K562 (cell line): Measurements from ENCODE around the gene FOSL2. TPM values are rescaled to one million over a fixed set of nuclear protein-coding genes. Genes with fewer than 3 reads are reported as not detected.

Source experiments
- BCLAF1 ChIP-seq, 2 experiments: fragments of 450-650 bp in 1 of 2; IDR thresholded peaks; 2 replicates each; pipeline ENCODE4 v1.6.1; 2011 to 2017; ENCODE audit warnings: low read depth in 2 of 2, antibody characterized with exemption in 1 of 2, borderline replicate concordance in 1 of 2, low read length in 1 of 2, mild to moderate bottlenecking in 1 of 2, mixed read lengths in 1 of 2; ENCODE audit not compliant: control insufficient read depth in 1 of 2
- BDP1 ChIP-seq: IDR thresholded peaks from 3 replicates; pipeline ENCODE4 v1.6.1; 2011; ENCODE audit not compliant: insufficient read length, insufficient read depth
- BRD9 ChIP-seq: fragments of 450-650 bp; IDR thresholded peaks from 2 replicates; pipeline ENCODE4 v1.6.1; 2018; ENCODE audit warnings: low read depth; ENCODE audit not compliant: partially characterized antibody
- E2F5 ChIP-seq: sonication (generic); formaldehyde crosslinking; IDR thresholded peaks from 2 replicates; pipeline ENCODE4 v1.8.0; 2022; ENCODE audit warnings: mild to moderate bottlenecking, missing genetic modification reagents
- ELK3 ChIP-seq: fragments of 450-650 bp; formaldehyde crosslinking; IDR thresholded peaks from 2 replicates; pipeline ENCODE4 v1.4.0; 2020; ENCODE audit warnings: mild to moderate bottlenecking
- FOXK1 ChIP-seq: sonication (generic); formaldehyde crosslinking; IDR thresholded peaks from 2 replicates; pipeline ENCODE4 v1.8.0; 2022; ENCODE audit warnings: missing genetic modification reagents, mild to moderate bottlenecking, borderline replicate concordance
- HBP1 ChIP-seq: fragments of 450-650 bp; formaldehyde crosslinking; IDR thresholded peaks from 2 replicates; pipeline ENCODE4 v1.4.0; 2022; ENCODE audit warnings: missing genetic modification characterization
- HDAC8 ChIP-seq: fragments of 450-650 bp; IDR thresholded peaks from 2 replicates; pipeline ENCODE4 v1.6.1; 2016; ENCODE audit warnings: mild to moderate bottlenecking, missing genetic modification characterization, moderate library complexity, missing compliant biosample characterization
- HDGF ChIP-seq: fragments of 450-650 bp; IDR thresholded peaks from 2 replicates; pipeline ENCODE4 v1.6.1; 2016
- HNRNPK ChIP-seq: fragments of 200-400 bp; formaldehyde crosslinking; IDR thresholded peaks from one replicate; pipeline ENCODE4 v1.6.1; 2018; ENCODE audit warnings: mild to moderate bottlenecking, low read depth, low read length; ENCODE audit not compliant: poor library complexity, severe bottlenecking
- KDM1A ChIP-seq, 2 experiments: fragments of 450-650 bp; IDR thresholded peaks; 2 replicates each; pipeline ENCODE4 v1.6.1; 2016; ENCODE audit warnings: mild to moderate bottlenecking in 2 of 2
- KLF1 ChIP-seq: fragments of 450-650 bp; IDR thresholded peaks from 2 replicates; pipeline ENCODE4 v1.6.1; 2016; ENCODE audit warnings: missing genetic modification characterization, missing compliant biosample characterization
- NFE2L1 ChIP-seq: fragments of 450-650 bp; IDR thresholded peaks from 2 replicates; pipeline ENCODE4 v1.6.1; 2016; ENCODE audit warnings: missing genetic modification characterization, low read depth, mild to moderate bottlenecking, missing compliant biosample characterization, moderate library complexity, borderline replicate concordance
- PCBP1 ChIP-seq: fragments of 200-400 bp; formaldehyde crosslinking; IDR thresholded peaks from 2 replicates; pipeline ENCODE4 v1.6.1; 2018; ENCODE audit warnings: mild to moderate bottlenecking, low read depth, low read length; ENCODE audit not compliant: poor library complexity, severe bottlenecking
- RNF2 ChIP-seq: sonication (generic); IDR thresholded peaks from 2 replicates; pipeline ENCODE4 v1.6.1; 2016
- SRSF7 ChIP-seq: fragments of 200-400 bp; formaldehyde crosslinking; optimal IDR thresholded peaks from 2 replicates; pipeline ENCODE3; 2017; ENCODE audit warnings: mild to moderate bottlenecking, low read depth, low read length
- TGIF2 ChIP-seq: sonication (generic); formaldehyde crosslinking; IDR thresholded peaks from 2 replicates; pipeline ENCODE4 v1.8.1; 2022; ENCODE audit warnings: mild to moderate bottlenecking, missing genetic modification reagents, moderate library complexity
- ZC3H11A ChIP-seq: IDR thresholded peaks from 2 replicates; pipeline ENCODE4 v1.6.1; 2012; ENCODE audit warnings: low read depth, low read length, improper control_type of control experiment
- ZNF146 ChIP-seq: IDR thresholded peaks from one replicate; pipeline ENCODE4 v1.6.1; 2018; ENCODE audit warnings: missing compliant biosample characterization; ENCODE audit not compliant: unreplicated experiment
- ZNF184 ChIP-seq: sonication (generic); formaldehyde crosslinking; IDR thresholded peaks from 2 replicates; pipeline ENCODE4 v1.5.0; 2020; ENCODE audit warnings: missing genetic modification reagents
- ZNF217 ChIP-seq: sonication (generic); formaldehyde crosslinking; IDR thresholded peaks from 2 replicates; pipeline ENCODE4 v1.8.0; 2022; ENCODE audit warnings: mild to moderate bottlenecking, missing genetic modification reagents
- ZNF445 ChIP-seq: fragments of 250-450 bp; sonication (Bioruptor Pico); IDR thresholded peaks from 2 replicates; pipeline ENCODE4 v1.4.0; 2020; ENCODE audit warnings: low read depth, mild to moderate bottlenecking, moderate library complexity
- ZNF696 ChIP-seq: fragments of 250-450 bp; sonication (Bioruptor Pico); conservative IDR thresholded peaks from 2 replicates; pipeline ENCODE4 v1.4.0; 2020; ENCODE audit warnings: mild to moderate bottlenecking, moderate library complexity
- polyA plus RNA-seq, 8 experiments: library from polyadenylated mRNA; depleted of rRNA in 4 of 8; stranded (reverse) in 5 of 8; unstranded in 3 of 8; fragments of >200 nt; fragmentation: Nextera tagmentation in 2 of 8; fragmentation: Illumina TruSeq in 1 of 8; extraction: Ambion mirVana in 2 of 8; extraction: Trizol in 1 of 8; gene quantifications; 2 replicates each; pipeline versions ENCODE4 v1.2.1 to v1.2.3, GENCODE V29; 2011 to 2014; ENCODE audit warnings: inconsistent platforms in 1 of 8, missing spikeins in 1 of 8
- total RNA-seq, 7 experiments: library from RNA; depleted of rRNA in 6 of 7; stranded (reverse); fragments of >200 nt in 6 of 7; fragmentation: Illumina TruSeq in 2 of 7; extraction: Trizol in 2 of 7; gene quantifications; 2 replicates each; pipeline versions ENCODE4 v1.2.1 to v1.2.3, GENCODE V29; 2011 to 2021; ENCODE audit warnings: low replicate concordance in 1 of 7

The FOSL2 gene
- total and polyA plus RNA-seq, 9 of the 15 experiments (the other 6 are each of a cell fraction or from before 2014, with no cell fraction given) = 0.04 to 2.9 (median 0.80) TPM

- TF ChIP-seq ZNF184 (CRISPR knock-in tag) (no peak), FOXK1 (CRISPR knock-in tag) (no peak), E2F5 (CRISPR knock-in tag) (no peak), ZNF146 (CRISPR knock-in tag) (no peak), BCLAF1 (IDR thresholded peaks at IDR 0.05; ENCODE audit: borderline replicate concordance in 1 of 2, control insufficient read depth in 1 of 2, low read depth in 2 of 2, low read length in 1 of 2) (no peak), ZC3H11A (no peak), BRD9 (no peak), ZNF696 (CRISPR knock-in tag) (no peak), ZNF217 (CRISPR knock-in tag) (no peak), BDP1 (no peak), SRSF7 (no peak), NFE2L1 (tag) (no peak), HBP1 (CRISPR knock-in tag) (no peak), KDM1A (IDR thresholded peaks at IDR 0.05) (peak; percentile 92 to 95), ZNF445 (CRISPR knock-in tag) (no peak), PCBP1 (no peak), HDAC8 (tag) (no peak), KLF1 (tag) (0 out of 2 replicates have a peak, but pooled peaks have one; percentile 27), TGIF2 (CRISPR knock-in tag) (no peak), HDGF (no peak), RNF2 (peak; percentile 96), ELK3 (no peak), HNRNPK (no peak)
These were observed 37.0 kb upstream of the FOSL2 start (continued) for GRCh38 chr2:28355521-28356094.
